Measurements from ENCODE around the gene KIF24.

DNA sequence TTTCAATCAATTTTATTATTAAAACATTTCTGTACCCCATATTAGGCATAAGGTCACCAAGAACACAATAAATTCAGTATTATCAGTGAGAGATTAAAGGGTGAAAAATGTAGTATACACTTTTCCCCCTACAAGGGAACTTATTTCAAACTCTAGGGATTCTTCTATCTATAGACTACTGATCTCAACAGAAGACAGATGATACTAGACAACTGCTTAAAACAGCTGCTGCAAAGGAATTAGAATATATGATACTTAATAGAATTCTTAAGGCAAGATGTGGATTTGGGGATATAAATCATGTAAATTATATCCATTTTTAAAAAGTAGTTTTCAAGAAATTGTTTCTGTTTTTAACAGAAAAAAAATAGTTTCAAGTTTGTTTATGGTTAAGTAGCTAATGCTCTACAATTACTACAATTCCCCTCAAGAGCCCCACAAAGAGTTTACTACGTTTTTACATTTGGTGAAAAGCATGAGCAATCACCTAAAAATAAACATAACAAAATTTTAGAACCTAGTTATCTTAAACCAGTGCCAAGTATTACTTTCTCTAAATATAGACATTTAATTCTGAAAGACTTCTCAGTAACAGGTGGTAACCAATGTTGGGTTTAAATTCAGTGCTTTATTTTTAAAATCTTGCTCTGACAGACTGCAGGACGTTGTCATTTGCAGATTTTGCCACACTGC is 6.0 kb downstream of the KIF24 start:
- TF ChIP-seq CTCF (IDR thresholded peaks at IDR 0.05) = no peak
- TF ChIP-seq ZFX (IDR thresholded peaks at IDR 0.05; ENCODE audit: borderline replicate concordance) = no peak

Measured in 22Rv1 (cell line).